Measurements from ENCODE around the gene STX1B.

Gene STX1B

DNA sequence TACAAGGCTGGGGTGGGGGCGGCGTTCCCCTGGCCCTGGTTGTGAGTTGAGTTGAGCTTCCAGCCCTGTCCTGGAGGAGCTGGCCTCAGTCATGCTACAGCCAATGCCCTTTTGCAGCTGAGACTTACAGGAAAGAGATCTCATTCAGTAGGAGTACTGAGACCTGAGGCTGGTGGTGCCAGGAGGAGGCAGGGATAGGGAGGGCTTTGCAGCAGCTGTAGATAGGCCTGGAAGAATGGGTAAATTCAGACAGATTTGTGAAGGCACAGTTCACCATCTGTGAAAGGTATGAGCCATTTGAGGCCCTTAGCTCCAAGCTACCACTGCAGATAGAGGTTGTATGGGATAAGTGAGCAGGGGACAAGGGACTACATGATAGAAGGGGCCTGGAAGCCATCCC is 28.6 kb upstream of the STX1B start:
- TF ChIP-seq, protein P1, sequence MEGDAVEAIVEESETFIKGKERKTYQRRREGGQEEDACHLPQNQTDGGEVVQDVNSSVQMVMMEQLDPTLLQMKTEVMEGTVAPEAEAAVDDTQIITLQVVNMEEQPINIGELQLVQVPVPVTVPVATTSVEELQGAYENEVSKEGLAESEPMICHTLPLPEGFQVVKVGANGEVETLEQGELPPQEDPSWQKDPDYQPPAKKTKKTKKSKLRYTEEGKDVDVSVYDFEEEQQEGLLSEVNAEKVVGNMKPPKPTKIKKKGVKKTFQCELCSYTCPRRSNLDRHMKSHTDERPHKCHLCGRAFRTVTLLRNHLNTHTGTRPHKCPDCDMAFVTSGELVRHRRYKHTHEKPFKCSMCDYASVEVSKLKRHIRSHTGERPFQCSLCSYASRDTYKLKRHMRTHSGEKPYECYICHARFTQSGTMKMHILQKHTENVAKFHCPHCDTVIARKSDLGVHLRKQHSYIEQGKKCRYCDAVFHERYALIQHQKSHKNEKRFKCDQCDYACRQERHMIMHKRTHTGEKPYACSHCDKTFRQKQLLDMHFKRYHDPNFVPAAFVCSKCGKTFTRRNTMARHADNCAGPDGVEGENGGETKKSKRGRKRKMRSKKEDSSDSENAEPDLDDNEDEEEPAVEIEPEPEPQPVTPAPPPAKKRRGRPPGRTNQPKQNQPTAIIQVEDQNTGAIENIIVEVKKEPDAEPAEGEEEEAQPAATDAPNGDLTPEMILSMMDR (IDR thresholded peaks at IDR 0.05) = no peak

DNA sequence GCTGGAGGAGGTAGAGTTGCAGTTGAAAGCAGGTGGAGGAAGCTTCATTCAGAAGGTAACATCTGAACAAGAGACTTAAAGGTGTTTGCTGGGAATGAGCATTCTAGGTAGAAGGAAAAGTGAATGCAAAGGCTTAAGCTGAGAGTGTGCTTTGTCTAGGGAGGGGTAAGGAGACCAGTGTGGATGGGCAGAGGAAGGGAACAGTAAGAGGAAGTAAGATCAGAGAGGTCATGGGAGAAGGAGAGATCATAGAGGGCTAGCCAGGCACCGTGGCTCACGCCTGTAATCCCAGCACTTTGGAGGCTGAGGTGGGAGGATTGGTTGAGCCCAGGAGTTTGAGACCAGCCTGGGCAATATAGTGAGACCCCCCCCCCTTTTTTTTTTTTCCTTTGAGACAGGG is 26.3 kb upstream of the STX1B start:
- TF ChIP-seq, protein P1 (IDR thresholded peaks at IDR 0.05) = no peak

DNA sequence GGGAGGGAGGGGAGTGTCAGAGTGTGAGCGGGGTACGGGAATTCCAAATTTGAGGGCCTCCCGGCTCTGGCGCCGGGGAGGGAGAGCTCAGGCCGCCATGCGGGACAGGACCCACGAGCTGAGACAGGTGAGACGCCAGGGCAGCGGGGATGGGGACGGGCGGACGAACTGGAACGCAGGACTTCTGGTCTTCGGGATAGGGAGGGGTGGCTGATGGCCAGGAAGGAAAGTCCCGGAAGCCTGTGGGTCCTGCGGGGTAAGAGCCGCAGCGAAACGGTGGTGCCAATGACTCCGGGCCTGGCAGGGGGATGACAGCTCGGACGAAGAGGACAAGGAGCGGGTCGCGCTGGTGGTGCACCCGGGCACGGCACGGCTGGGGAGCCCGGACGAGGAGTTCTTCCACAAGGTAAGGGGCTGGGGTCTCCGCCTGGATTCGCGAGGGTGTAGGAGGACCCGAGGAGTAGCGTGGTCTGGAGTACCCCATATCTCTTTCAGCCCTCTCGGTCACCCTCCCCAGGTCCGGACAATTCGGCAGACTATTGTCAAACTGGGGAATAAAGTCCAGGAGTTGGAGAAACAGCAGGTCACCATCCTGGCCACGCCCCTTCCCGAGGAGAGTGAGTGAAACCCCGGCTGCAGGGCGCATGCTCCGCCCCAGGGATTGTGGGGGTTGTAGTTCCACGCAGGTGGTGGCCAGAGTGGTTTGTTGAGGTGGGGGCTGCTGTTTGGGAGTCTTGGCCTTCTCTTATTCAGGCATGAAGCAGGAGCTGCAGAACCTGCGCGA is 23.5 kb upstream of the STX1B start:
- TF ChIP-seq, protein P1 (IDR thresholded peaks at IDR 0.05) = no peak

DNA sequence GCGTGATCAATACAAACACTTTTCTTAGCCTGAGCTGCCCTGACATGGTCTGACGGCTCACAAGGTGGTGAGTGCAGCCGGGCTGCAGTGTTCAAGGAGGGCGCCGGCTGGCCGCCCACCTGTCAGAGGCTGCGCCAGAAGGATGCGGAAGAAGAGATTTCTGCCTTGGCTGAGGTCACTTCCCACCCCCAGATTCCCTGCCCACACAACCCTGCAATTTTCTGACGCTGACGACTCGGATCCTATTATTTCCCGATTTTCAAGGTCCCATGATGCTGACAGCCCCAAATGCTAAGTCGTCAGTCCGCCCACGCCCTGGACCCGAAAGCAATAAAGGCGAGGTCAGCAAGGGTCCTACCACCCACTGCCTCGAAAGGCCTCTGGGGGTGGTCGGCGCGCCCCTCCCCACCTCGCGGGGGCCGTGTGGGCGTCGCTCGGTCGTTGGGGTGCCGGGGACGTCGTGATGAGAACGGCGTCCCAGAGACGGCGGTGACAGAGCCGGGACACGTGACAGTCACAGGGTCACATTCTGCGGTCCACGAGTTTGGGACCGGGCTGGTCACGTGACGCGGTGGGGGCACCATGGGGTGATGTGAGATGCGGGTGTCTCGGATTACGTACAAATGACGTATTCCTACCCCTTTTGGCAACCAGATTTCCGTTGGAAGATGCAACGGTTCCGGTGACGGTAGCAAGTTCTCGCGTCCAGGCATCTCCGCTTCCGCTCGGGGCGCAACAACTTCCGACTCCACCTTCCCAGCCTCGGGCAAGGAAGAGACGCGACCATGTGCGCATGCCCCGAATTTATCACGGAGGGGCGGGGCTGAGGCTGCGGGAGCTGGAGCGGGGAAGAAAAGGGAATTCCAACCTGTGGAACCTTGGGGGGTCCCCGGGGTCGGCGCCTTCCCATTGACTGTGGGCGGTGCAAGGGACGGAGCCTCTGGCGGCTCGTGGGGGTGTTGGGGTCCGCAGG is 22.6 kb upstream of the STX1B start, which contains the start of gene STX4:
STX4 (plus strand) TSS at position 823 of the 973 bp plus-strand sequence. CDS start 248 bp downstream, outside the sequence.
- TF ChIP-seq, protein P1 (IDR thresholded peaks at IDR 0.05) = no peak

DNA sequence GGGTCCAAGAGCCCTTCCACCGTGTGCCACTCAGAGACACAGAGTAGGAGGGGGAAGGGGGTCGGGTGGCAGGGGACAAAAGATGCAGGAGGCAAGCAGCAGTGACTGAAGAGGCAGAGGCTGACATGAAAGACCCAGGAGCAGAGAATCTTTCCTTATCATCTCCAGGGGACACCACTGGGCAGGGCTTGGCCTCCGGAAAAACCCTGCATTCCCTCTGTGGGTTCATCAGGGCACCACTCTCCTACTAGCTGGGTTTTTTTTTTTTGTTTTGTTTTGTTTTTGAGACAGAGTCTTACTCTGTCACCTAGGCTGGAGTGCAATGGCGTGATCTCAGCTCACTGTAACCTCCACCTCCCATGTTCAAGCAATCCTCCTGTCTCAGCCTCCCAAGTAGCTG is 20.8 kb upstream of the STX1B start:
- TF ChIP-seq, protein P1 (IDR thresholded peaks at IDR 0.05) = no peak

DNA sequence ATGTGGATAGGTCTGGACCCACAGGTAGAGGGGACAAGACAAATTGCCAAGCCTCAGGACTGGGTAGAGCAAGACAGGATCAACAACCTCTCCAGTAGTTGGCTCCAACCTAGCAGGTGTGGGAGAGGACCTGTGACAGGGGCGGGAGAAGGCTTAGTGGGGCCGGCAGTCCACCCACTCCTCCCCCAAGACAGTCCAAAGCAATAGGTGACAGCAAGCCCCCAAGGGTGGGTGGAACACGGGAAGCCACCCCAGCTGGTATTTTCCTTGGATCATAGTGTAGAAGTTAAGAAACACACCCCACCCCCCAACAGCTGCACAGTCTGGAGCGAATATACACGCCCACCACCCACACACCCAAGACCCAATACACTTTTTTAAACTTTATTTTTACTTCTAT is 18.8 kb upstream of the STX1B start:
- TF ChIP-seq, protein P1 (IDR thresholded peaks at IDR 0.05) = no peak

DNA sequence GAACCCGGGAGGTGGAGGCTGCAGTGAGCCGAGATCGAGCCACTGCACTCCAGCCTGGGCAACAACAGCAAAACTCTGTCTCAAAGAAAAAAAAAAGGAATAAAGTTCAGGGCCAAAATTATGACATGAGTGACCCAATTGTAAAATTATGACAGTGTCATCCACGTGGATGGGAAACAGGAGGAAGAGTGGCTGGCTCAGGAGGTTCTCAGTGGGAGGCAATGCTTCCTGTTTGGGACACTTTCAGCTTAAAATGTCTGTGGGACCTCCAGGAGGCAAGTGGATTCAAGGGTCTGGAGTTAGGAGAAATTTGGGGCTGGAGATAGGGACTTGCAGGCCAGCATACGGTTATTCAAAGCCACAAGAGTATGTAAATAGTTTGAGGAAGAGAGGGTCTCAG is 14.9 kb upstream of the STX1B start:
- TF ChIP-seq, protein P1 (IDR thresholded peaks at IDR 0.05) = no peak
